Measurements from ENCODE around the gene FAM227B. TPM values are rescaled to one million over a fixed set of nuclear protein-coding genes. Genes with fewer than 3 reads are reported as not detected.
"Not testable (repeated sequence)": the region's sequence is repeated elsewhere in the genome, so short reads cannot be mapped to it uniquely, and the experiment has no call there.

FAM227B gene, protein sequence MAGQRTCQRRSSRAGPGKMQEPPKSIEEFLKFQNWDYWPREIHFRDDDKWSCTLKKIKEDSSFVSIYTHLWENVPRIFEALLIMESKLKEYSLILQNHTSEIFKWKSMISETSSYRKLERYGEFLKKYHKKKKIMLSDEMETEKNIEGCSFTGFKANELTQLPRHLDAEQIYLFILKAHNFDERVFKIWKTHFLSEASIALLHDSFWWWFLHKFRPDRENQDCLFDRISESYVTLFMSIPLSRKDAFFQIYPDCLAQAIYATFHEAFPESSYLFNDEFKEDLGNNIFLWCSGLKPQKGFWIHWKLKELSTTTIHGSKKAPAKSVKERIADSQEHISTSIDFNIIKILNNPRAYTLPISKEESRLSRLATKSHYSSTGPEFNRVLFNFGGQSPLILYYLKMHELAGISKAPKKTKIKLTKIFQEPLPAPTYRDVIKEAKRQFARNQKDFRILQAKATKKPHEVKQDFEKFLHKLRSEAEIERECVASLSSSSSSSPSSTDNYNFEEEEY
- 1 to 10 TPM; 1.1 to 4.1 (median 2.9) TPM for total RNA-seq

GRCh38 chr15:49620658-49621368 is at the start of gene FAM227B, which contains the start of gene DTWD1:
Gene FAM227B (minus strand): TSS chr15:49620818. CDS start chr15:49615171, 5,647 bp downstream.
Gene DTWD1 (plus strand): TSS chr15:49621048. CDS start chr15:49625168, 4,120 bp downstream.
- DNase-seq = peak; percentile 92 to 98 (median 96)
- Histone ChIP-seq H3K4me3 (peak within 1 kb of the TSS; percentile 64 to 81 (median 66)), H3K36me3 (peaks cover 0 to 12% (median 0%) of the 10 kb centered on the region in 3 donors), H3K27me3 (no peaks in the 10 kb centered on the region), H3K9me3 (peaks cover 0 to 4% (median 0%) of the 10 kb centered on the region in 4 donors), H3K27ac (peak within 1 kb of the TSS; percentile 85 to 97 (median 90)), H3K4me1 (no peaks in the 10 kb centered on the region)
- TF ChIP-seq CTCF (IDR thresholded peaks at IDR 0.05) (no peak), POLR2A (IDR thresholded peaks at IDR 0.05) (peak; percentile 75 to 79)

GRCh38 chr15:49669288-49669687 is 48.7 kb upstream of the FAM227B start:
- no peak for TF ChIP-seq CTCF (IDR thresholded peaks at IDR 0.05)
- TF ChIP-seq POLR2A (IDR thresholded peaks at IDR 0.05) = no peak
- DNase-seq = no peak
- no peaks in the 10 kb centered on the region for H3K27me3 ChIP-seq
- no peaks in the 10 kb centered on the region for H3K4me1 ChIP-seq
- H3K4me3 ChIP-seq = no peak overlapping the region
- no peaks in the 10 kb centered on the region for H3K36me3 ChIP-seq
- no peak overlapping the region for H3K27ac ChIP-seq
- H3K9me3 ChIP-seq = no peaks in the 10 kb centered on the region

DNA sequence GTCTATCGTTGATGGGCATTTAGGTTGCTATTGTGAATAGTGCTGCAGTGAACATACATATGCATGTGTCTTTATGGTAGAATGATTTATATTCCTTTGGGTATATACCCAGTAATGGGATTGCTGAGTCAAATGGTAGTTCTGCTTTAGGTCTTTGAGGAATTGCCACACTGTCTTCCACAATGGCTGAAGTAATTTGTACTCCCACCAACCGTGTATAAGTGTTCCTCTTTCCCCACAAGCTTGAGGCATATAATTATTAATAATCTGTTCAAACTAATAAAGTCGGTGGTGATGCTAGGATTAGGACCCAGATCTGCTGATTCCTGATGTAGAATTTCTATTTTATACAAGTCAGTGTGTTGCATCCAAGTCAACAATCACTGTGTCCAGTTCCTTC is 45.9 kb upstream of the FAM227B start:
- H3K9me3 ChIP-seq, H3K4me3 ChIP-seq, H3K36me3 ChIP-seq, DNase-seq, H3K27me3 ChIP-seq, H3K4me1 ChIP-seq, H3K27ac ChIP-seq: not testable (repeated sequence)

GRCh38 chr15:49664716-49665115 is 44.1 kb upstream of the FAM227B start:
- Histone ChIP-seq H3K4me3 (no peak overlapping the region), H3K9me3 (no peaks in the 10 kb centered on the region), H3K27ac (no peak overlapping the region), H3K36me3 (no peaks in the 10 kb centered on the region), H3K4me1 (no peaks in the 10 kb centered on the region), H3K27me3 (no peaks in the 10 kb centered on the region)
- TF ChIP-seq CTCF (IDR thresholded peaks at IDR 0.05) (no peak), POLR2A (IDR thresholded peaks at IDR 0.05) (no peak)
- DNase-seq = no peak

GRCh38 chr15:49656734-49657133 is 36.1 kb upstream of the FAM227B start:
- H3K4me1 ChIP-seq = no peaks in the 10 kb centered on the region
- no peak overlapping the region for H3K4me3 ChIP-seq
- TF ChIP-seq CTCF (IDR thresholded peaks at IDR 0.05) (no peak), POLR2A (IDR thresholded peaks at IDR 0.05) (no peak)
- peaks cover 0 to 8% (median 2%) of the 10 kb centered on the region in 4 donors for H3K9me3 ChIP-seq
- H3K36me3 ChIP-seq = no peaks in the 10 kb centered on the region
- no peak overlapping the region for H3K27ac ChIP-seq
- DNase-seq = no peak
- no peaks in the 10 kb centered on the region for H3K27me3 ChIP-seq

DNA sequence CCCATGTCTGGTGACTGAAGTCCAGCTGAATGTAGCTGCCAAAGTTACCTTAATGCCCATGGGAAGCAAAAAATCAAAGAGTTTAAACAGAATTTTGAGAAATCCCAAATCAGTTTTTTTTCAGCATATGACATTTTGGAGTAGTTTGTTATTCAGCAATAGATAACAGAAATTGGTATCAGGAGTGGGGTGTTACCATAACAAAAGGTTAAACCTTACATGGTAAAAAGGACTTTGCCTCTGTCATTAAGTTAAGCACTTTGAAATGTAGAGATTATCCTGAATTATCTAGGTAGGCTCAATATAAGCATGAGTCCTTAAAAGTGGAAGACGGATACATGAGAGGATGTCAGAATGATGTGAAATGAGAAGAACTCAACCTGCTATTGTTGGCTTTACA is 32.3 kb upstream of the FAM227B start:
- H3K27ac ChIP-seq = no peak overlapping the region
- peaks cover 0 to 8% (median 2%) of the 10 kb centered on the region in 4 donors for H3K9me3 ChIP-seq
- H3K4me1 ChIP-seq = no peaks in the 10 kb centered on the region
- no peaks in the 10 kb centered on the region for H3K27me3 ChIP-seq
- no peak for TF ChIP-seq CTCF (IDR thresholded peaks at IDR 0.05)
- TF ChIP-seq POLR2A (IDR thresholded peaks at IDR 0.05) = no peak
- H3K4me3 ChIP-seq = no peak overlapping the region
- no peaks in the 10 kb centered on the region for H3K36me3 ChIP-seq
- no peak for DNase-seq
